Posterior vena cava (tissue), 2 donors: ENCODE results near the gene DOK3. TPM values are rescaled to one million over a fixed set of nuclear protein-coding genes. Genes with fewer than 3 reads are reported as not detected.

ENCODE experiments used
- DNase-seq: peaks from one replicate; pipeline ENCODE4 v3.0.0-alpha.2; 2020; ENCODE audit warnings: low spot score
- intact Hi-C, 2 donors: fragments of 100-400 bp; cut with DNase I; formaldehyde crosslinking; loops; one replicate each; pipeline versions ENCODE4 v1.14.1 to v1.14.2; 2022 to 2023
- total RNA-seq, 2 donors: library from RNA; stranded (reverse); fragmentation: NEBNext Ultra II Directional; extraction: Animal tissue kit (Norgen Biotek cat#: 25700); gene quantifications; one replicate each; pipeline ENCODE4 v1.2.1, GENCODE V29; 2021
- donor health status: DM: yes; HTN: yes; CAD: no.
- donor health status: DM: yes; HTN: yes; CAD: no.

DOK3 gene
- total RNA-seq, 2 donors from 2014 or later, result 8.0 to 19.2 TPM

GRCh38 chr5:177474002-177474476 is 35.6 kb downstream of the DOK3 start:
- no peak for DNase-seq
- intact Hi-C loops, result no loop called here

GRCh38 chr5:177473443-177474001 is 36.1 kb downstream of the DOK3 start, which contains the start of gene DBN1:
TSS of gene DBN1 (minus strand) at chr5:177473634. CDS start at chr5:177473521, 113 bp downstream.
- no peak for DNase-seq
- intact Hi-C loops, result loop anchor here in 1 of 2 donors (2.0 kb wide), 1 partner anchor 17 kb away; no protein-coding TSS in a partner anchor

- intact Hi-C loops, result loop anchor here in 1 of 2 donors (2.0 kb wide), 1 partner anchor 16 kb away; no protein-coding TSS in a partner anchor
- DNase-seq, result no peak
Measured at GRCh38 chr5:177472460-177473442, 36.9 kb downstream of the DOK3 start.

GRCh38 chr5:177471610-177472356 is 37.8 kb downstream of the DOK3 start:
- intact Hi-C loops, result loop anchor here in 1 of 2 donors (2.0 kb wide), 1 partner anchor 15 kb away; no protein-coding TSS in a partner anchor
- DNase-seq, result no peak

GRCh38 chr5:177470759-177471536 is 38.7 kb downstream of the DOK3 start:
- intact Hi-C loops, result no loop called here
- DNase-seq, result no peak

GRCh38 chr5:177469750-177470525 is 39.7 kb downstream of the DOK3 start:
- DNase-seq, result no peak
- intact Hi-C loops, result no loop called here

- DNase-seq, result no peak
- intact Hi-C loops, result no loop called here
Measured at GRCh38 chr5:177468685-177469628, 40.7 kb downstream of the DOK3 start.

GRCh38 chr5:177468329-177468684 is 41.3 kb downstream of the DOK3 start:
- intact Hi-C loops, result no loop called here
- DNase-seq, result no peak

- no peak for DNase-seq
- intact Hi-C loops, result no loop called here
Measured at GRCh38 chr5:177467436-177467835, 42.2 kb downstream of the DOK3 start.

GRCh38 chr5:177466861-177467260 is 42.8 kb downstream of the DOK3 start:
- no peak for DNase-seq
- intact Hi-C loops, result no loop called here

GRCh38 chr5:177465044-177465443 is 44.6 kb downstream of the DOK3 start:
- intact Hi-C loops, result no loop called here
- no peak for DNase-seq

GRCh38 chr5:177462021-177462670 is 47.5 kb downstream of the DOK3 start:
- intact Hi-C loops, result no loop called here
- DNase-seq, result no peak

GRCh38 chr5:177459819-177460628 is 49.6 kb downstream of the DOK3 start:
- intact Hi-C loops, result no loop called here
- DNase-seq, result no peak

- DNase-seq, result no peak
- intact Hi-C loops, result no loop called here
Measured at GRCh38 chr5:177459357-177459756, 50.3 kb downstream of the DOK3 start.

- intact Hi-C loops, result no loop called here
Measured at GRCh38 chr5:177458912-177459350, 50.7 kb downstream of the DOK3 start.

More at GRCh38 chr5:177458912-177459350, 50.7 kb downstream of the DOK3 start:
- no peak for DNase-seq
